Measurements from ENCODE around the gene HS3ST4.

Gene HS3ST4

DNA sequence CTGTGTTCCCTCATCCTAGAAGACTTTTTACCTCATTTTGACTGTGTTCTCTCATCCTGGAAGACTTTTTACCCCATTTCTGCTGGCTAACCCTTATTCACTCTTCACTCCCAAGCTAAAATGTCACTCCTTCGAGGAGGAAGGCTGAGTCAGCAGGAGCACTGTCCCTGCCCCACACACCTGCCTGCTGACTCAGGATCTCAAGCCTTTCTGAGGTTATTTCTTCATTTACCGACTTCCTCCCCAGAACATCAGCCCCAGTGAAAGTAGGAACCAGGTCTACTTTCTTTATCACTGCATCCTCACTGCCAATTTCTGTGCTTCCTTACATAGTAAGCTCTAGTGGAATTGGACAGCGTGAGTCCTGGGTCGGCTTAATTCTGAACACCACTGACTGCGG, 220.6 kb downstream of the HS3ST4 start:
- DNase-seq (ENCODE audit: low spot score), result no peak
- ChIA-PET CTCF (no interaction called here), POLR2A (ENCODE audit: low non-redundant PET) (no interaction called here)
- H3K27ac ChIP-seq, result no peak overlapping the region
- TF ChIP-seq, protein P1, sequence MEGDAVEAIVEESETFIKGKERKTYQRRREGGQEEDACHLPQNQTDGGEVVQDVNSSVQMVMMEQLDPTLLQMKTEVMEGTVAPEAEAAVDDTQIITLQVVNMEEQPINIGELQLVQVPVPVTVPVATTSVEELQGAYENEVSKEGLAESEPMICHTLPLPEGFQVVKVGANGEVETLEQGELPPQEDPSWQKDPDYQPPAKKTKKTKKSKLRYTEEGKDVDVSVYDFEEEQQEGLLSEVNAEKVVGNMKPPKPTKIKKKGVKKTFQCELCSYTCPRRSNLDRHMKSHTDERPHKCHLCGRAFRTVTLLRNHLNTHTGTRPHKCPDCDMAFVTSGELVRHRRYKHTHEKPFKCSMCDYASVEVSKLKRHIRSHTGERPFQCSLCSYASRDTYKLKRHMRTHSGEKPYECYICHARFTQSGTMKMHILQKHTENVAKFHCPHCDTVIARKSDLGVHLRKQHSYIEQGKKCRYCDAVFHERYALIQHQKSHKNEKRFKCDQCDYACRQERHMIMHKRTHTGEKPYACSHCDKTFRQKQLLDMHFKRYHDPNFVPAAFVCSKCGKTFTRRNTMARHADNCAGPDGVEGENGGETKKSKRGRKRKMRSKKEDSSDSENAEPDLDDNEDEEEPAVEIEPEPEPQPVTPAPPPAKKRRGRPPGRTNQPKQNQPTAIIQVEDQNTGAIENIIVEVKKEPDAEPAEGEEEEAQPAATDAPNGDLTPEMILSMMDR (conservative IDR thresholded peaks at IDR 0.05; ENCODE audit: low read depth), result no peak

DNA sequence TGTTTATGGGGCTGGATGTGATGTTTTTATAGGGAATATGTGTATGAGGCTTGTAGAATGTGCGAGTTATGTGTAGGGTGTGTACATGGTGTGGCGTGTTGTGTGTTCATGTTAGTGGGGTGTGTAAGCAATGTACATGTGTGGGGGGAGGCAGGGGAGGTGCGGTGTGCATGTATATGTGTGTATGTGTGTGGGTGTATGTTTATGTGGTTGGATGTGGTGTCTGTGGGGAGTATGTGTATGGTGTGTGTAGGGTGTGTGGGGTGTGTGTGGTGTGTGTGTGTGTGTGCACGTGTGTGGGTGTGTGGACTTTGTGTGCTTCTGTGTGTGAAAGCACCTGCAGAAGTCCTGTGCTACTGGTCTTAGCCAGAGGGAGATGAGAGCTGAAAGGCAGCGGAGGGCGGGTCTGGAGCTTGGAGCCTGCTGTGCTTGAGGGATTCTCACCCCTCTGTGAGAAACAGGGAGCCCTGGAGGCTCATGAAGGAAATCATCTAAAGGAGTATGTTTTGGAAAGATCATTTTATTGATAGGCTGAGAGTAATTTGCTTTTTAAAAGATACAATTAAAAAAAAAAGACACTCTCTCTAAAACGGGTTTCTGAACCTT, 222.7 kb downstream of the HS3ST4 start:
- no peak for DNase-seq (ENCODE audit: low spot score)
- ChIA-PET POLR2A (ENCODE audit: low non-redundant PET) (no interaction called here), CTCF (no interaction called here)
- no peak overlapping the region for H3K27ac ChIP-seq
- TF ChIP-seq, protein P1 (conservative IDR thresholded peaks at IDR 0.05; ENCODE audit: low read depth), result no peak

DNA sequence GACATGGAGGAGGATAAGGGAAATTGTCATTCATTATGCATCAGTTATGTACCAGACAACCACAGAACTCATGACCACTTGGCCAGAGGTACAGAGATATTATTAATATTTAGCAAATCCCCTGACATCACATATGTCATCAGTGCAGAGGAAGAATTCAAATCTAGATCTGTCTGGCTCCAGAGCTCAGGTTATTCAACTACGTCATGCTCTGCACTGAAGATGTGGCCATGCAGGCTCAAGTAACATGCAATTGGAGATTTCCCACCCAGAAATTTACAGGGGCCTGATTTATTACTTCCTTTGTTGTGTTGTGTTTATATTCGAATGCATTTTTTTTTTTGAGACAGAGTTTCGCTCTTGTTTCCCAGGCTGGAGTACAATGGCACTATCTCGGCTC, 224.3 kb downstream of the HS3ST4 start:
- H3K27ac ChIP-seq, result no peak overlapping the region
- no peak for DNase-seq (ENCODE audit: low spot score)
- ChIA-PET POLR2A (ENCODE audit: low non-redundant PET) (no interaction called here), CTCF (no interaction called here)
- TF ChIP-seq, protein P1 (conservative IDR thresholded peaks at IDR 0.05; ENCODE audit: low read depth), result no peak

DNA sequence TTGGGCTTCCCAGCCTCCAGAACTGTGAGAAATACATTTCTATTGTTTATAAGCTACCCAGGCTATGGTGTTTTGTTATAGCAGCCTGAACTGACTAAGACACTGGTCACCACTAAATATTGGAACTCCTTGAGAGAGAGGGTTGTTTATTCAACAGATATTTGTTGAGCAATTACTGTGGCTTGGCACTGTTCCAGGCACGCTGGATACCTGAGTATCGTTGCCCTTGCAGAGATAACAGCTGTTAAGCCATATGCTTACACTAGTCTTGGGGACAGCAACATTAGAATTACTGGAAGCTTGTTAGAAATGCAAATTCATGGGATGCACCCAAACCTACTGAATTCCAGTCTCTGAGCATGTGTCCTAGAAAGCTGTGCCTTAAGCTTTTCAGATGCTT, 230.7 kb downstream of the HS3ST4 start:
- CTCF ChIA-PET, result no interaction called here
- H3K27ac ChIP-seq, result no peak overlapping the region
- TF ChIP-seq, protein P1 (conservative IDR thresholded peaks at IDR 0.05; ENCODE audit: low read depth), result no peak
- DNase-seq (ENCODE audit: low spot score), result no peak
- POLR2A ChIA-PET (ENCODE audit: low non-redundant PET), result no interaction called here

DNA sequence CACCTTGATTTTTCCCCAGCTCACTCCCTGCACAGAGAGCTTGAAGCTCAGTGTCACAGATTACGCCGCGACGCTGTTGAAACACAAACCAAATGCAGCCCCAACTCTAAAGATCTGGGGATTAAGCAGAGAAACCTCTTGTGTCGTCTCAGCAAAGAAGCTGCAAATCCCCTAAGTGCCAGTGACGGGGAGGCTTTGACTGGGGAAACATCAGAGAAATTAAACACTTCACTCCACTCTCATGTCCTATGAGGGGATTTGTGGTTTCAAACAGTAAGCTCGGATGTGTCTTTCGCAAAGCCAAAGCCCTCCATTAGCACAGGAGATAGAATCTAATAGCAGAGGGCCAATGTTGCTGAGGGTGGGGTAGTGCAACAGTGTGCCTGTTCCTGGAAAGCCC, 233.7 kb downstream of the HS3ST4 start:
- no peak overlapping the region for H3K27ac ChIP-seq
- POLR2A ChIA-PET (ENCODE audit: low non-redundant PET), result no interaction called here
- TF ChIP-seq, protein P1 (conservative IDR thresholded peaks at IDR 0.05; ENCODE audit: low read depth), result no peak
- CTCF ChIA-PET, result no interaction called here
- DNase-seq (ENCODE audit: low spot score), result no peak

DNA sequence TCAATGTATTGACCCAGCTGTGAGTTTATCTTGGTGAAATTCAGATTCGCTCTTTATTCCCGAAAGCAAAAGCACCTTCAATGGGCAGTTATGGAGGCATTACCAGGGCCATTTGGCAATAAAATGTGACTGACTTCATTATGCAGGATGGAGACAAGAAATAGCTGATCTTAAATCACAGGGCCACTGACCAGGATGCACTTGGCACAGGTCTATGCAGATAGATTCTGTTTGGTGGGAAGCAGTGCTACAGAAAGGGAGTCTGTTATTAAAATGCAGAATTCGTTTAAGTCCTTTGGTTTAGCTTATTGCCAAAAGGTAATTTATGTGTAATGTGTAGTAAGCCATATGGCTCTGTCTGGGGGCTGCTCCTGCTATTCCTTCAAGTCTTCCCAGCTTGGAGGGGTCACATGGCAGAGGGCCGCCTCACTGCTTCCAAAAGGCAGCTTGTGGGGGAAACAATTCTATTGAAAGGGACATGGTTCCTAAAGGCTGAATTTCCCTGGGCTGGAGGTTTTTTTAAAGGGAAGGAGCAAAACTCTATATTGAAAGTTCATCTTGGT, 239.8 kb downstream of the HS3ST4 start:
- POLR2A ChIA-PET (ENCODE audit: low non-redundant PET), result no interaction called here

More for the DNA sequence above, 239.8 kb downstream of the HS3ST4 start:
- TF ChIP-seq, protein P1 (conservative IDR thresholded peaks at IDR 0.05; ENCODE audit: low read depth), result no peak
- CTCF ChIA-PET, result interaction anchor here (0.6 kb wide), 1 partner anchor 84 kb away, joined by 3 read pairs; no protein-coding TSS in a partner anchor
- no peak for DNase-seq (ENCODE audit: low spot score)
- H3K27ac ChIP-seq, result no peak overlapping the region
